ENCODE data around the gene CD248.

DNA sequence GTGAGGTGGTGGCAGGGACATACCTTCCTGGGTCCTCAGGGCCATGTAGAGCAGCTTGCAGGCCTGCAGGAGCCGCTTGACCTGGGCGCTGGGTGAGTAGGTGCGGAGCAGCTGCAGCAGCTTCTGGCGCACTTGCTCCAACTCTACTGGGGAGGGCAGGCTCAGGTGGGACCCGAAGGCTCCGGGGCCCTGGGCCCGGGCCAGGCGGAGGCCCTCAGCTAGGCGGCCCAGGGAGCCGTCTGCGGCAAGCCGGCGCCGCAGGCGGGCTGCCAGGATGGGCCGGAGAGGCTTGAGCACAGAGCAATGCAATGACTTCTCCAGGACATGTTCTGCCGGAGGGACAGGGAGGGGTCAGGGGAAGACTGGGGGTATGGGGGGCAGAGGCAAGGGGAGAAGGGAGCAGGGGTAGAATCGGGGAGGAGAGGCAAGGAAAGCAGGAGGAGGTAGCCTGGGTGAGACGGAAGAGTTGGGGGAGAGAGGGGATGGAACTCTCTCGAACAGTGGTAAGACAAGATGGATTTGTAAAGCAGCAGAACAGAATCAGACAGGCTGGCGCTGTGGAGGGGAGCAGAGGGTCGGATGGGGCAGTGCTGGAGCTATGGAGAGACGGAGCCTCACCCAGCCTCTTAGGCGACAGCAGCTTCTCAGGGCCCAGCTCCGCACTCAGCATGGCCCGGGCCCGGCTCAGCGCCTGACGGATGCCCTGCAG, 17.2 kb upstream of the CD248 start:
- TF ChIP-seq POLR2A (IDR thresholded peaks at IDR 0.05) (no peak), EP300 (IDR thresholded peaks at IDR 0.05; ENCODE audit: low read depth) (no peak), POLR2AphosphoS5 (IDR thresholded peaks at IDR 0.05) (no peak)
- TF ChIP-seq, protein P1, sequence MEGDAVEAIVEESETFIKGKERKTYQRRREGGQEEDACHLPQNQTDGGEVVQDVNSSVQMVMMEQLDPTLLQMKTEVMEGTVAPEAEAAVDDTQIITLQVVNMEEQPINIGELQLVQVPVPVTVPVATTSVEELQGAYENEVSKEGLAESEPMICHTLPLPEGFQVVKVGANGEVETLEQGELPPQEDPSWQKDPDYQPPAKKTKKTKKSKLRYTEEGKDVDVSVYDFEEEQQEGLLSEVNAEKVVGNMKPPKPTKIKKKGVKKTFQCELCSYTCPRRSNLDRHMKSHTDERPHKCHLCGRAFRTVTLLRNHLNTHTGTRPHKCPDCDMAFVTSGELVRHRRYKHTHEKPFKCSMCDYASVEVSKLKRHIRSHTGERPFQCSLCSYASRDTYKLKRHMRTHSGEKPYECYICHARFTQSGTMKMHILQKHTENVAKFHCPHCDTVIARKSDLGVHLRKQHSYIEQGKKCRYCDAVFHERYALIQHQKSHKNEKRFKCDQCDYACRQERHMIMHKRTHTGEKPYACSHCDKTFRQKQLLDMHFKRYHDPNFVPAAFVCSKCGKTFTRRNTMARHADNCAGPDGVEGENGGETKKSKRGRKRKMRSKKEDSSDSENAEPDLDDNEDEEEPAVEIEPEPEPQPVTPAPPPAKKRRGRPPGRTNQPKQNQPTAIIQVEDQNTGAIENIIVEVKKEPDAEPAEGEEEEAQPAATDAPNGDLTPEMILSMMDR (IDR thresholded peaks at IDR 0.05): no peak
